Right lobe of liver (tissue), 4 donors: Measurements from ENCODE around the gene PRICKLE1.

Experiments used
- POLR2A ChIP-seq: fragments of 450-650 bp; IDR thresholded peaks from one replicate; pipeline ENCODE4 v1.6.1; 2017; ENCODE audit warnings: antibody characterized with exemption, mild to moderate bottlenecking
- TF ChIP-seq, protein P1 (sequence below), 4 donors: fragments of 200-600 bp in 3 of 4; fragments of 450-650 bp in 1 of 4; IDR thresholded peaks; one replicate each; pipeline versions ENCODE4 v1.5.1 to v1.8.0; 2016 to 2022; ENCODE audit warnings: antibody characterized with exemption in 4 of 4, mild to moderate bottlenecking in 2 of 4
- donor health status: DM: no; HTN: no; CAD: no.
- donor health status: DM: no; HTN: no; CAD: no.
- donor health status: DM: no; HTN: yes; CAD: no.

DNA sequence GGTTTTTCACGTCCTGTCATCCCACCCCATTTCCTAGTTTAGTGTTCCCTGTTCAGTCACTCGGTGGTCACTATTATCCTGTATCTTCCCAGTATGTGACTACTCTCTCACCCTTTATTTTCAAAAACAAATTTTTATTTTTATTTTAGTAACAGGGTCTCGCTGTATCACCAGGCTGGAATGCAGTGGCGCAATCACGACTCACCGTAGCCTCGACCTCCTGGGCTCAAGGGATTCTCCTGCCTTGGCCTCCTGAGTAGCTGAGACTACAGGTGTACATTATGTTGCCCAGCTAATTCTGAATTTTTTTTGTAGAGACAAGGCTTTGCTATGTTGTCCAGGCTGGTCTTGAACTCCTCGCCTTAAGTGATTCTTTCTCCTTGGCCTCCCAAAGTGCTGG lies 20.1 kb upstream of the PRICKLE1 start:
- TF ChIP-seq POLR2A: no peak
- TF ChIP-seq, protein P1, sequence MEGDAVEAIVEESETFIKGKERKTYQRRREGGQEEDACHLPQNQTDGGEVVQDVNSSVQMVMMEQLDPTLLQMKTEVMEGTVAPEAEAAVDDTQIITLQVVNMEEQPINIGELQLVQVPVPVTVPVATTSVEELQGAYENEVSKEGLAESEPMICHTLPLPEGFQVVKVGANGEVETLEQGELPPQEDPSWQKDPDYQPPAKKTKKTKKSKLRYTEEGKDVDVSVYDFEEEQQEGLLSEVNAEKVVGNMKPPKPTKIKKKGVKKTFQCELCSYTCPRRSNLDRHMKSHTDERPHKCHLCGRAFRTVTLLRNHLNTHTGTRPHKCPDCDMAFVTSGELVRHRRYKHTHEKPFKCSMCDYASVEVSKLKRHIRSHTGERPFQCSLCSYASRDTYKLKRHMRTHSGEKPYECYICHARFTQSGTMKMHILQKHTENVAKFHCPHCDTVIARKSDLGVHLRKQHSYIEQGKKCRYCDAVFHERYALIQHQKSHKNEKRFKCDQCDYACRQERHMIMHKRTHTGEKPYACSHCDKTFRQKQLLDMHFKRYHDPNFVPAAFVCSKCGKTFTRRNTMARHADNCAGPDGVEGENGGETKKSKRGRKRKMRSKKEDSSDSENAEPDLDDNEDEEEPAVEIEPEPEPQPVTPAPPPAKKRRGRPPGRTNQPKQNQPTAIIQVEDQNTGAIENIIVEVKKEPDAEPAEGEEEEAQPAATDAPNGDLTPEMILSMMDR (IDR thresholded peaks at IDR 0.05): no peak
